HepG2 (cell line): Measurements from ENCODE around the gene TAMM41. TPM values are rescaled to one million over a fixed set of nuclear protein-coding genes. Genes with fewer than 3 reads are reported as not detected.

Source experiments
- ATAC-seq: fragments of 200-7000 bp; cut with Tn5 transposase; 3 replicates; pipeline ENCODE4 v1.9.1; 2020; ENCODE audit warnings: mild to moderate bottlenecking, moderate library complexity
- BruUV-seq: library from RNA; stranded (reverse); fragments of 400-500 nt; replicated peaks from 2 replicates; lab custom pipeline; 2021; lab: Mats Ljungman, UMichigan
- CTCF ChIA-PET: fragments of 300-600 bp; formaldehyde crosslinking; extraction: SDS; loops from one replicate; lab custom pipeline; 2021; ENCODE audit warnings: low total read pairs, inconsistent platforms, low intra/inter-chr PET ratio; lab: Yijun Ruan, JAX
- POLR2A ChIA-PET: fragments of 350-600 bp; sonication (Branson Sonifier 250); formaldehyde crosslinking; loops from one replicate; lab custom pipeline; 2020; ENCODE audit warnings: antibody characterized with exemption, inconsistent platforms; lab: Yijun Ruan, JAX
- DNase-seq: peaks from one replicate; pipeline ENCODE4 v3.0.0-alpha.2; 2015; ENCODE audit warnings: low spot score
- FAIRE-seq: peaks from 3 replicates; lab custom pipeline; 2011; peaks lifted over from hg19 to GRCh38; lab: Jason Lieb, UNC
- H2AFZ ChIP-seq: one replicate; pipeline ENCODE4 v1.6.1; 2011; ENCODE audit warnings: low read length, inconsistent platforms
- H3K27ac ChIP-seq: fragments of 300-600 bp; 3 replicates; pipeline ENCODE4 v1.8.0; 2011; ENCODE audit warnings: mixed run types, mild to moderate bottlenecking, mixed read lengths, low read length, inconsistent platforms; ENCODE audit not compliant: insufficient read depth; ENCODE audit errors: extremely low read length
- H3K27me3 ChIP-seq, 2 experiments: fragments of 200-600 bp in 1 of 2; 2 replicates in 1 of 2; 3 replicates in 1 of 2; pipeline versions ENCODE4 v1.6.0 to v1.8.0; 2011; ENCODE audit warnings: low read length in 2 of 2, mild to moderate bottlenecking in 2 of 2, moderate library complexity in 2 of 2, inconsistent platforms in 1 of 2; ENCODE audit not compliant: insufficient read depth in 2 of 2, control insufficient read depth in 1 of 2
- H3K36me3 ChIP-seq, 2 experiments: fragments of 200-600 bp in 1 of 2; replicated peaks in 1 of 2; 2 replicates in 1 of 2; 3 replicates in 1 of 2; pipeline versions ENCODE4 v1.5.1 to v1.8.0; 2011; ENCODE audit warnings: low read length in 2 of 2, inconsistent platforms in 1 of 2; ENCODE audit not compliant: insufficient read depth in 2 of 2, control insufficient read depth in 1 of 2
- H3K4me1 ChIP-seq: 2 replicates; pipeline ENCODE4 v1.5.1; 2012; ENCODE audit warnings: low read length, inconsistent platforms; ENCODE audit not compliant: insufficient read depth
- H3K4me2 ChIP-seq: 2 replicates; pipeline ENCODE4 v1.6.0; 2011; ENCODE audit warnings: low read depth, low read length, inconsistent platforms
- H3K4me3 ChIP-seq, 3 experiments: fragments of 200-600 bp in 1 of 3; sonication (generic), shearing (Covaris generic) in 1 of 3; replicated peaks in 1 of 3; 2 replicates each; pipeline ENCODE4 v1.5.1; 2011 to 2016; ENCODE audit warnings: low read length in 3 of 3, inconsistent platforms in 2 of 3, low read depth in 2 of 3, mild to moderate bottlenecking in 2 of 3, control low read depth in 1 of 3, mixed read lengths in 1 of 3; ENCODE audit not compliant: insufficient read depth in 1 of 3
- H3K79me2 ChIP-seq: one replicate; pipeline ENCODE4 v1.6.1; 2011; ENCODE audit warnings: low read length, inconsistent platforms; ENCODE audit not compliant: insufficient read depth
- H3K9ac ChIP-seq: 2 replicates; pipeline ENCODE4 v1.6.0; 2011; ENCODE audit warnings: mild to moderate bottlenecking, low read depth, low read length, inconsistent platforms; ENCODE audit not compliant: insufficient read depth
- H3K9me3 ChIP-seq: 2 replicates; pipeline ENCODE4 v1.5.1; 2012; ENCODE audit warnings: mild to moderate bottlenecking, low read length
- H4K20me1 ChIP-seq: 2 replicates; pipeline ENCODE4 v1.6.0; 2011; ENCODE audit warnings: inconsistent platforms, mild to moderate bottlenecking, low read length, moderate library complexity; ENCODE audit not compliant: insufficient read depth
- FOXK1 ChIP-seq: sonication (generic); formaldehyde crosslinking; IDR thresholded peaks from 2 replicates; pipeline ENCODE4 v1.4.0; 2020; ENCODE audit warnings: low read depth, missing genetic modification reagents, borderline replicate concordance
- NFE2 ChIP-seq: sonication (generic); formaldehyde crosslinking; IDR thresholded peaks from 2 replicates; pipeline ENCODE4 v1.4.0; 2020; ENCODE audit warnings: missing genetic modification reagents
- PRDM15 ChIP-seq: sonication (generic); formaldehyde crosslinking; IDR thresholded peaks from 2 replicates; pipeline ENCODE4 v1.4.0; 2020; ENCODE audit warnings: missing genetic modification reagents
- ZFP37 ChIP-seq: sonication (generic); formaldehyde crosslinking; IDR thresholded peaks from 2 replicates; pipeline ENCODE4 v1.4.0; 2020; ENCODE audit warnings: missing genetic modification reagents, borderline replicate concordance
- ZFYVE20 ChIP-seq: sonication (generic); formaldehyde crosslinking; IDR thresholded peaks from 2 replicates; pipeline ENCODE4 v1.8.0; 2023; ENCODE audit warnings: low read depth, mild to moderate bottlenecking, moderate library complexity, missing genetic modification reagents, borderline replicate concordance
- ZNF3 ChIP-seq: IDR thresholded peaks from 2 replicates; pipeline ENCODE4 v1.7.0; 2017; ENCODE audit warnings: inconsistent platforms
- WGBS: methylation state at CpG from one replicate; pipeline ENCODE4 v1.1.6; 2017; ENCODE audit warnings: low lambda C conversion rate; 5-methylcytosine and 5-hydroxymethylcytosine counted together
- in situ Hi-C: cut with HindIII; loops from 2 replicates; pipeline ENCODE4 v1.10.0; 2017; ENCODE audit warnings: low pct_unique_long_range_greater_than_20kb; ENCODE audit not compliant: extremely low pct_ligation_motif_present
- intact Hi-C: fragments of 100-400 bp; cut with micrococcal nuclease; formaldehyde crosslinking; loops from one replicate; pipeline ENCODE4 v1.10.0; 2022; ENCODE audit not compliant: unreplicated experiment
- polyA plus RNA-seq, 8 experiments: library from polyadenylated mRNA; depleted of rRNA in 3 of 8; stranded (reverse) in 7 of 8; unstranded in 1 of 8; fragments of >200 nt; fragmentation: Illumina TruSeq in 4 of 8; extraction: Trizol in 4 of 8; gene quantifications; 2 replicates each; pipeline versions ENCODE4 v1.2.1 to v1.2.3, GENCODE V29; 2011 to 2016; ENCODE audit warnings: low read depth in 4 of 8, missing spikeins in 1 of 8, mixed read lengths in 1 of 8; ENCODE audit not compliant: insufficient read depth in 1 of 8
- total RNA-seq, 5 experiments: library from RNA; depleted of rRNA; stranded (reverse); fragments of >200 nt; fragmentation: Illumina TruSeq; extraction: Trizol; gene quantifications; 2 replicates each; pipeline ENCODE4 v1.2.3, GENCODE V29; 2016; ENCODE audit warnings: low read depth in 1 of 5

The TAMM41 gene
- total and polyA plus RNA-seq, 2 of the 13 experiments (the other 11 are each of a cell fraction or from before 2014, with no cell fraction given): 9.9 to 12.2 TPM

- no peak overlapping the region for H3K27ac ChIP-seq
- FAIRE-seq (no peak), DNase-seq (no peak), ATAC-seq (no peak)
- TF ChIP-seq PRDM15: no peak
- TF ChIP-seq ZNF3 (CRISPR knock-in tag): no peak
- no peak for TF ChIP-seq FOXK1 (CRISPR knock-in tag)
- no peak for TF ChIP-seq ZFP37 (CRISPR knock-in tag)
- TF ChIP-seq ZFYVE20: no peak
- no peak for TF ChIP-seq NFE2
- no peaks in the 10 kb centered on the region for H3K4me1 ChIP-seq
- intact Hi-C loops (no loop called here), in situ Hi-C loops (no loop called here)
- H3K9ac ChIP-seq: no peak overlapping the region
- ChIA-PET CTCF (no interaction called here), POLR2A (no interaction called here)
- no peaks in the 10 kb centered on the region for H4K20me1 ChIP-seq
- no peak overlapping the region for H3K4me3 ChIP-seq
- no peaks in the 10 kb centered on the region for H3K79me2 ChIP-seq
- no peak overlapping the region for H3K4me2 ChIP-seq
- WGBS: 2% methylated on average over 2 of the region's 2 CpGs
- H2AFZ ChIP-seq: no peak overlapping the region
- H3K27me3 ChIP-seq: peaks cover 0 to 17% of the 10 kb centered on the region in 2 experiments; a peak in 3 of 5 replicates
- no peaks in the 10 kb centered on the region for H3K36me3 ChIP-seq
- H3K9me3 ChIP-seq: no peaks in the 10 kb centered on the region
- no TSS peak for BruUV-seq
Observed at GRCh38 chr3:11759996-11760395, 86.7 kb downstream of the TAMM41 start.
